ENCODE results near the gene CLCN1. TPM values are rescaled to one million over a fixed set of nuclear protein-coding genes. Genes with fewer than 3 reads are reported as not detected.

Gene CLCN1
- total and polyA plus RNA-seq, 2 donors (not counting 1 experiment from before 2014, with no cell fraction given) = under 0.01 TPM; not detected in 1

GRCh38 chr7:143285806-143286521 is 29.9 kb upstream of the CLCN1 start:
- Histone ChIP-seq H3K9ac (ENCODE audit: insufficient read depth, low read length) (no peak overlapping the region), H2AFZ (ENCODE audit: low read length) (no peak overlapping the region), H3K36me3 (ENCODE audit: control insufficient read depth, insufficient read depth, low read length) (no peaks in the 10 kb centered on the region), H4K20me1 (ENCODE audit: control insufficient read depth, extremely low read depth, insufficient read depth, low read length) (no peaks in the 10 kb centered on the region), H3K79me2 (ENCODE audit: control insufficient read depth, insufficient read depth, low read length) (peaks cover 24% of the 10 kb centered on the region), H3K4me2 (ENCODE audit: extremely low read depth, insufficient read depth, low read length) (no peak overlapping the region), H3K27me3 (ENCODE audit: control insufficient read depth, insufficient read depth, low read length) (no peaks in the 10 kb centered on the region), H3K4me1 (ENCODE audit: control insufficient read depth, extremely low read depth, insufficient read depth, low read length) (peaks cover 11% of the 10 kb centered on the region), H3K4me3 (replicated peaks in 1 of 4; ENCODE audit: control extremely low read depth in 1 of 4, insufficient read depth in 1 of 4, low read depth in 3 of 4, low read length in 4 of 4) (no peak overlapping the region), H3K9me3 (ENCODE audit: control insufficient read depth, insufficient read depth, low read depth, low read length) (no peaks in the 10 kb centered on the region), H3K27ac (ENCODE audit: insufficient read depth, low read length) (no peak overlapping the region)
- TF ChIP-seq CTCF (conservative IDR thresholded peaks at IDR 0.05 in 1 of 2, IDR thresholded peaks at IDR 0.05 in 1 of 2; ENCODE audit: low read depth in 1 of 2, low read length in 2 of 2) (no peak), EZH2 (IDR thresholded peaks at IDR 0.05; ENCODE audit: low read length, missing control alignments) (no peak)
- DNase-seq (ENCODE audit: low read depth in 2 of 2) = no peak

GRCh38 chr7:143286522-143286890 is 29.4 kb upstream of the CLCN1 start:
- Histone ChIP-seq H3K9me3 (ENCODE audit: control insufficient read depth, insufficient read depth, low read depth, low read length) (no peaks in the 10 kb centered on the region), H2AFZ (ENCODE audit: low read length) (no peak overlapping the region), H3K4me3 (replicated peaks in 1 of 4; ENCODE audit: control extremely low read depth in 1 of 4, insufficient read depth in 1 of 4, low read depth in 3 of 4, low read length in 4 of 4) (no peak overlapping the region), H3K27me3 (ENCODE audit: control insufficient read depth, insufficient read depth, low read length) (no peaks in the 10 kb centered on the region), H3K4me1 (ENCODE audit: control insufficient read depth, extremely low read depth, insufficient read depth, low read length) (peaks cover 11% of the 10 kb centered on the region), H4K20me1 (ENCODE audit: control insufficient read depth, extremely low read depth, insufficient read depth, low read length) (no peaks in the 10 kb centered on the region), H3K27ac (ENCODE audit: insufficient read depth, low read length) (no peak overlapping the region), H3K9ac (ENCODE audit: insufficient read depth, low read length) (no peak overlapping the region), H3K36me3 (ENCODE audit: control insufficient read depth, insufficient read depth, low read length) (no peaks in the 10 kb centered on the region), H3K79me2 (ENCODE audit: control insufficient read depth, insufficient read depth, low read length) (peaks cover 30% of the 10 kb centered on the region), H3K4me2 (ENCODE audit: extremely low read depth, insufficient read depth, low read length) (no peak overlapping the region)
- DNase-seq (ENCODE audit: low read depth in 2 of 2) = no peak
- TF ChIP-seq CTCF (conservative IDR thresholded peaks at IDR 0.05 in 1 of 2, IDR thresholded peaks at IDR 0.05 in 1 of 2; ENCODE audit: low read depth in 1 of 2, low read length in 2 of 2) (no peak), EZH2 (IDR thresholded peaks at IDR 0.05; ENCODE audit: low read length, missing control alignments) (no peak)

GRCh38 chr7:143287339-143287934 is 28.5 kb upstream of the CLCN1 start:
- no peaks in the 10 kb centered on the region for H3K9me3 ChIP-seq (ENCODE audit: control insufficient read depth, insufficient read depth, low read depth, low read length)
- H2AFZ ChIP-seq (ENCODE audit: low read length) = peak overlapping the region; percentile 87
- H3K9ac ChIP-seq (ENCODE audit: insufficient read depth, low read length) = no peak overlapping the region
- no peak for DNase-seq (ENCODE audit: low read depth in 2 of 2)
- TF ChIP-seq CTCF (conservative IDR thresholded peaks at IDR 0.05 in 1 of 2, IDR thresholded peaks at IDR 0.05 in 1 of 2; ENCODE audit: low read depth in 1 of 2, low read length in 2 of 2) (no peak), EZH2 (IDR thresholded peaks at IDR 0.05; ENCODE audit: low read length, missing control alignments) (no peak)
- no peaks in the 10 kb centered on the region for H4K20me1 ChIP-seq (ENCODE audit: control insufficient read depth, extremely low read depth, insufficient read depth, low read length)
- H3K79me2 ChIP-seq (ENCODE audit: control insufficient read depth, insufficient read depth, low read length) = peaks cover 36% of the 10 kb centered on the region
- peak overlapping the region in 3 of 4 experiments; percentile 7 to 43 (median 12) for H3K4me3 ChIP-seq (replicated peaks in 1 of 4; ENCODE audit: control extremely low read depth in 1 of 4, insufficient read depth in 1 of 4, low read depth in 3 of 4, low read length in 4 of 4)
- H3K27me3 ChIP-seq (ENCODE audit: control insufficient read depth, insufficient read depth, low read length) = no peaks in the 10 kb centered on the region
- peaks cover 11% of the 10 kb centered on the region for H3K4me1 ChIP-seq (ENCODE audit: control insufficient read depth, extremely low read depth, insufficient read depth, low read length)
- H3K36me3 ChIP-seq (ENCODE audit: control insufficient read depth, insufficient read depth, low read length) = peaks cover 4% of the 10 kb centered on the region
- H3K27ac ChIP-seq (ENCODE audit: insufficient read depth, low read length) = peak overlapping the region; percentile 8
- H3K4me2 ChIP-seq (ENCODE audit: extremely low read depth, insufficient read depth, low read length) = peak overlapping the region; percentile 63

All from fibroblast of lung (primary cell).